ENCODE results near the gene PRMT9.

DNA sequence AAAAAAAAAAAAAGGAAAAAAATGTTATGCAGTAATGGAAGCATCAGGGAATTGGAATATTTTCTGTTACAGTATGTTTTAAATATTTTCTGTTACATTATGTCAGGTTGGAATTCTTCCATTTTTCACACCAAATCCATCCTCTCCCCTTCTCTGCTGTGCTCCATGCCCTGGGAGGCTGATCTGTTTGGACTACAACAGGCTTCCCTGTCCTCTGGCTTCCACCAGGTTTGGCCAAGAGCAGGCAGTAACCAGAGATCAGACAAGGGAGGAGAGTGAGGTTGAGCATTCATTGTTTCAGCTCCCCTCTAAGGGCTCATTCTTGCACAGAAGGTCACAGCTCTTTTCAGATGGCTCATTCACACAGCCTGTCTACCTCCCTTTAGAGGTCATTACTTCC is 78.5 kb downstream of the PRMT9 start:
- TF ChIP-seq GATA2 (IDR thresholded peaks at IDR 0.05; ENCODE audit: low read depth, low read length) (no peak), GATA3 (IDR thresholded peaks at IDR 0.05; ENCODE audit: low read depth, low read length) (no peak)
